ENCODE results near the gene JMJD1C.
"Not testable (repeated sequence)": the region's sequence is repeated elsewhere in the genome, so short reads cannot be mapped to it uniquely, and the experiment has no call there.

JMJD1C gene

DNA sequence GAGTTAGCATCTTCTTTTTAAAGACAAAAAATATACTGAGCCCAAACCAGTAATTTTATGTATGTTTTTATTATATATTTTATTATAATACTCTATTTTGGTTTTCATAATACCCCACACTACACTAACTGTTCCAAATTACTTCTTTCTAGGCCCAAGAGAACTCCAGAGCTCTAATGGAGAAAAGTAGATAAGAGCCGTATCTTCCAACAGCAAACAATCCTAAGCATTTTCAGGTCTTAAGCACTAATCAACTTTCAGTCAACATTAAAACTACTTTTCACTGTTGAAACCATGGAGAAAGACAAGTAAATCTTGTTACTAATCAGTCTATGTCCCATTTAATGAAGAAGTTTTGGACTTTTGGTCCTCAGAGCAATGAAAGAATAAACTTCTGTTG lies 55.1 kb downstream of the JMJD1C start:
- no peak for DNase-seq (ENCODE audit: low read depth in 2 of 2)

DNA sequence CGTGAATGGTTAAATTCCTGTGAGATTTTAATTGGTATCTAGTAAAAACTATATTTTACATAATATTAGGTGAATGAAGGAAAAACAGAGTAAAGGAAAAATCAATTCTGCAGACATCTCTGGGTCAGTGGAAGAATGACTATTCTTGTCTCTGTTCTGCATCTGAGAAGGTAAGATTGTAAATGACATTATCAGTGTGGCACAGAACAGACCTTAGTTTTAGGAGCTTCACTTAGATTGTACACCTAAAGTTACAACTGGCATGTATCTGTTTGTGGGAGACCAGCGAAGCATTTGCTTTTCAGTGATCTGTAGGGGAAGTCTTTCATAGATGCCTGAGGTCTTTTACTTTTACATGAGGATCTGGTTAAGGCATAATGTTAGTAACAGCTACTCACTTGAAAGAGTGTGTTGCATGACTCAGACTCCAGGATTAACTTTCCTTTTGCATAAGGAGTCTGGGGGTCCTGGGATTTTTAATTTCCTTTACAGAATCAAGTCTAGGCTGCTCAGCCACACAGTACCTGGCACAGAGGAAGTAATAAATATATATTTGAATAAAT lies 56.2 kb downstream of the JMJD1C start:
- DNase-seq (ENCODE audit: low read depth in 2 of 2), result no peak

DNA sequence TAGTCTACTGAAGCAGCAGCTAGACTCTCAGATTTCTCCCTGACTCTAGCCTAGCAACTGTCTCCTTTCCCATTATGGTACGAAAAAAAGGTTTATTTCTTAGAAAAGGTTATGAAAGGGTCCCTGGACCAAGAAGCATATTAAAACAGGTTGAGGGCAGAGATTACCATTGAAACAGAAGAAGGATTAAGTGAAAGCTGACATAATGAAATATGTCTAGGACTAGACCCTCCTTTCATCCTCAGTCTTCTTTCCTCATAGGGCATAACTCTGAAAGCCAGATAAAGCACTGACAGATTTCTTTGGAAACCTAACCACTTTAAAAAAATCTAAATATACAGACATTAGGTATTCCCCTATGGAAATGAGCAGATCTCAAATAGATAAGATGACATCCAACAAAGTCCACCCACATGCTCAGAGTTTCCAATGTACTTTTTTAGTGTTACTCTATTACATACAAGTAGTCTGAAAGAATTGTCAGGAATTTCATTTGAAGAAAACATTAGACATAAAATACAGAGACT lies 58.6 kb downstream of the JMJD1C start:
- DNase-seq (ENCODE audit: low read depth in 2 of 2), result no peak

DNA sequence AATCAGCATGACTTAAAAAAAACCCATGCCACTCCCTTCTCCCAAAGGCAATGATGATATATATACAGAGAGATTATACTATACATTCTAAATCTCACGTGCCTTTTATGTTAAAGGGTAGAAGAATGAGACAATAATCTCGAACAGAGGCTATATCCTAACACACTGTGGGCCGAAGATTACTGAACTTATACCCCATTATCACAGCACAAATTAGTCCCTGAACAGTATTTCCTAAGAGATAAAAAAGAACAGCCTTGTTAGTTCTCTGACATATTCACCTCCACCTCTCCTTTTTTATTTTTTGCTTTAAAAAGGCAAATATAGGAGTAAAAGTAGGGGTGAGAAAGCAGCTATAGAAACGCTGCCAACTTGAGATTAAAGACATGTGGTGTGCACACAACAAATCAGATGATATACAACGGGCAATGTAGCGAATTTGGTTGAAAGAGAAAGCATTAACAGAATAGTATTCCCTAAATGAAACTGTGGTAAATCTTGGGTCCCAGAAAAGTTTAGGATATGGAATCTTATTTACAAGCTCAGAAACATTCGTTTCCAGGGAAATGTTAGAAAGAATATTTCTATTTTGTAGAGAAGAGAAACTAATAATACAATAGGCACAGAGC lies 69.5 kb downstream of the JMJD1C start:
- DNase-seq (ENCODE audit: low read depth in 2 of 2), result no peak

DNA sequence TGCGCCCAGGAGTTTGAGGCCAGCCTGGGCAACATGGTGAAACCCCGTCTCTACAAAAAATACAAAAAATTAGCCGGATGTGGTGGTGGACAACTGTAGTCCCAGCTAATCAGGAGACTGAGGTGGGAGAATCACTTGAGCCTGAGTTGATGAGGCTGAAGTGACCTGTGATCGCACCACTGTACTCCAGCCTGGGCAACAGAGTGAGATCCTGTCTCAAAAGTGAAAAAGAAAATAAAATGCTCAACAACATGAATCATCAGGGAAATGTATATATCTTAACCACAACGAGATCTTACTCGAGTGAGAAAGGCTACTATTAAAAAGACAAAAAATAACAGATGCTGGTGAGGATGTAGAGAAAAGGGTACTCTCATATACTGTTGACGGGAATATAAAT lies 72.7 kb downstream of the JMJD1C start:
- no peak for DNase-seq (ENCODE audit: low read depth in 2 of 2)

DNA sequence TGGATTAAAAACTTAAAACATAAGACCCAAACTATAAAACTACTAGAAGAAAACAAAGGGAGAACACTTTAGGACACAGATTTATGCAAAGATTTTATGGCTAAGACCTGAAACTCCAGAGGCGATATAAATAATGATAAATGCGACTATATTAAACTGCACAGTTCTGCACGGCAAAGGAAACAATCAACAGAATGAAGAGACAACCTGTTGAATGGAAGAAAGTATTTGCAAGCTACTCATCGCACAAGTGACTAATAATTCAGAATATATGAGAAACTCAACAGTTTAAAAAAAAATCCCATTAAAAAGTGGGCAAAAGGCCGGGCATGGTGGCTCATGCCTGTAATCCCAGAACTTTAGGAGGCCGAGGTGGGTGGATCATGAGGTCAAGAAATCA lies 73.6 kb downstream of the JMJD1C start:
- DNase-seq (ENCODE audit: low read depth in 2 of 2), result no peak

DNA sequence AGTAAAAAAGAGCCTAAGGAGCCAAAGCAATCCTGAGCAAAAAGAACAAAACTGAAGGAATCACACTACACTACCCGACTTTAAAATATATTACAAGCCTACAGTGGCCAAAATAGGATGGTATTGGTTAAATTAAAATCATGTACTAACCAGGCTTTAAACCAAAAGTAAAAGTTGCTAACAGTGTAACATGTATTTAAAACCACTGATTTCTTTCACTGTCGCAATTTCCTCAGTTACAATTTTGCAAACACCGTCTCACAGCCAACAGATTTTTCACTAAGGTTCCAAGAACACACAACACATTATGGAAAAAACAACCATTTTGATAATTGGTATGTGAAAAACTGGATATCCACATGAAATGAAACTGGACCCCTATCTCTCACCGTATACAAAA lies 74.0 kb downstream of the JMJD1C start:
- no peak for DNase-seq (ENCODE audit: low read depth in 2 of 2)

DNA sequence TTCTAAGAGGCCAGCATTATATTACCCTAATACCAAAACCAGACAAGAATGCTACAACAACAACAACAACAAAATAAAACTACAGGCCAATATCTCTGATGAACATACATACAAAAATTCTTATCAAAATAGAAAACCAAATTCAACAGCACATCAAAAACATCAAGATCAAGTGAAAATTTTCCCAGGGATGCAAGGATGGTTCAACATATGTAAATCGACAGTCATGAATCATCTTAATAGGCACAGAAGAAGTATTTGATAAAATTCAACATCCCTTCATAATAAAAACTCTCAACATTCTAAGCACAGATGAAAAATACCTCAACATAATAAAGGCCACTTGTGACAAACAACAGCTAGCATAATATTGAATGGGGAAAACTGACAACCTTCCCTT lies 75.3 kb downstream of the JMJD1C start:
- DNase-seq (ENCODE audit: low read depth in 2 of 2), result no peak

DNA sequence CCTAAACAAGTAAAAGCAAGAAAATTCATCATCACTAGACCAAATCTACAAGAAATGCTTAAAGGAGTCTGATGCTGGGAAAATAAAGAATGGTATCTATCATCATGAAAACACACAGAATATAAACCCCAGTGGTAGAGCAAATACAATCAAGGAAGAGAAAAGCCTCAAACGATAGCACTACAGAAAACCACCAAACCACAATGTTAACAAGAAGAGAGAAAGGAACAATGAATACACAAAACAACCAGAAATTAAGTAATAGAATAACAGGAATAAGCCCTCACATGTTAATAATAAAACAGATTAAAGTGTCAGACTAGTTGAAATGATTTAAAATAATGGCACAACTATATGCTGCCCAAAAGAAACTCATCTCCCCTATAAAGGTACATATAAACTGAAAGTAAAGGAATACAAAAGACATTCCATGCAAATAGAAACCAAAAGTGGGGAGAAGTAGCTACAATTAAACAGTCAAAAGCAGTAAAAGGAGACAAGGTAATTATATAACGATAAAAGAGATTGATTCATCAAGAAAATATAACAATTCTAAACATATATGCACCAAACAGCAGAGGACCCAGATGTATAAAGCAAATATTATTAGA lies 77.3 kb downstream of the JMJD1C start:
- DNase-seq (ENCODE audit: low read depth in 2 of 2), result no peak

DNA sequence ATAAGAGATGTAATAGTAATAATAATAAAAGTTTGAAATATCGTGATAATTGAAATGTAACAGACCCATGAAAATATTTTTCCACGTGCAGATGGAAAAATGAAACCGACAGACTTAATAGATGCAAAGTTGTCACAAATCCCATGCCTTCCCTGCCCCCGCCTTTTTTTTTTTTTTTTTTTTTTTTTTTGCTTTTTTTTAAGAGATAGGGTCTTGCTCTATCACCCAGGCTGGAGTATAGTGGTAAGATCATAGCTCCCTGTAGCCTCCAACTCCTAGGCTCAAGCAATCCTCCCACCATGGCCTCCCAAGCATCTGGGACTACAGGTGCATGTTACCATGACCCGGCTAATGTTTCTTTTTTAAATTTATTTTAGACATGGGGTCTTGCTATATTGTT lies 80.5 kb downstream of the JMJD1C start:
- no peak for DNase-seq (ENCODE audit: low read depth in 2 of 2)

DNA sequence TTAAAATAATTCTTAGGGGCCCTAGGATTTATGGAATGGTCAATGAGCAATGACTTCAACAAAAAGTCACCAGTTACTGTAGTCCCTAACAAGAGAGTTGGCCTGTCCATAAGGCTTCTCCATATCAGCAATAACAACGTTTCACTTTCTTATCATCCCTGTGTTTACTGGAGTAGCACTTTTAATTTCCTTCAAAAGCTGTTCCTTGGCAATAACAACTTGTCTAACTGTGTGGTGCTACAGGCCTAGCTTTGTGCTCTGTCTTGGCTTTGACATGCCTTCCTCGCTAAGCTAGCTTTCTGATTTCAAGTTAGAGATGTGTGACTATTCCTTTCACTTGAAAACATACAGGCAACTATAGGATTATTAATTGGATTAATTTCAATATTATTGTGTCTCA lies 81.1 kb downstream of the JMJD1C start:
- no peak for DNase-seq (ENCODE audit: low read depth in 2 of 2)

DNA sequence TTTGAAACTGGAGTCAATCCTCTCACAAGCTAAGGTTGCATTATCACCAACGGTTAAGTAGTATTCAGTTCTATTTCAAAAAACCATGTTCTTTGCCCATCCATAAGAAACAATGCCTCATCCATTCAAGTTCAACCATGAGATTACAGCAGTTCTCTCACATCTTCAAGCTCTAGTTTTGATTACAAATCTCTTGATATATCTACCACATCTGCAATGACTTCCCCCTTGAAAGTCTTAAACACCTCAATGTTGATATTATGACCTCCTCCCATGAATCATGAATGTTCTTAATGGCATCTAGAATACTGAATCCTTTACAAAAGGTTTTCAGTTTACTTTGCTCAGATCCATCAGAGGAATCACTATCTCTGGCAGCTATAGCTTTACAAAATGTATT lies 81.8 kb downstream of the JMJD1C start:
- no peak for DNase-seq (ENCODE audit: low read depth in 2 of 2)

DNA sequence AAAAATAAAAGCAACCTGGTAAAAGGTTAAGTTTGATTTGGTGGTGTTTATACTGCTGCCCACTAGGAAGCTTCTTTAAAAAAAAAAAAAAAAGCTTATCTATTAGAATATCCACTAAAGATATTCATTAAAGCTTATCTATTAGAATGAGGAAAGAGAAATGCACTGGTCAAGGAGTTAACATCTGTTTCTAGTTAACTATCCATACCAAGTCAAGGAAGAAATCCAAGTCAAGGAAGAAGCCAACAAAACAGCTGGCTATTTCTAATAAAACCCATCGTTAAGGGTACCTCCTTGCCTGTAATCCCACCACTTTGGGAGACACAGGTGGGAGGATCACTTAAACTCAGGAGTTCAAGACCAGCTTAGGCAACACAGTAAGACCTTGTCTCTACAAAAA lies 82.6 kb downstream of the JMJD1C start:
- DNase-seq (ENCODE audit: low read depth in 2 of 2), result no peak

DNA sequence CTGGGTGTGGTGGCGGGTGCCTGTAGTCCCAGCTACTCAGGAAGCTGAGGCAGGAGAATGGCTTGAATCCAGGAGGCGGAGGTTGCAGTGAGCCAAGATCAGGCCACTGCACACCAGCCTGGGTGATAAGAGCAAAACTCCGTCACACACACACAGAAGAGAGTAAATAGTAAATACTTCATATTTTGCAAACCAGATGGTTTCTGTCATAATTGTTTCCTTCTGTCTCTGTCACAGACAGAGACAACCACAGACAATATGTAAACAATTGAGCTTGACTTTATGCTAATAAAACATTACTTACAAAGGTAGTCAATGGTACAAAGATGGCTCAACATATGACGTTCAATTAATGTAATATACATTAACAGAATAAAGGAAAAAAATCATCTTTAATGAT lies 83.7 kb downstream of the JMJD1C start:
- no peak for DNase-seq (ENCODE audit: low read depth in 2 of 2)

DNA sequence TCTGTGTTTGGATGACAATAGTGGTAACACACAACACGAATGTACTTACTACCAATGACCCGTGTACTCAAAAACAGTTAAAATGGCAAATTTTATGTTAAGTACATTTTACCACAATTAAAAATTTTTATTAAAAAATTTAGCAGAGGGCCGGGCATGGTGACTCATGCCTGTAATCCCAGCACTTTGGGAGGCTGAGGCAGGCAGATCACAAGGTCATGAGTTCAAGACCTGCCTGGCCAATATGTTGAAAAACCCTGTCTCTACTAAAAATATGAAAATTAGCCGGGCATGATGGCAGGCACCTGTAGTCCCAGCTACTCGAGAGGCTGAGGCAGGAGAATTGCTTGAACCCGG lies 88.5 kb downstream of the JMJD1C start:
- DNase-seq (ENCODE audit: low read depth in 2 of 2), result not testable (repeated sequence)

DNA sequence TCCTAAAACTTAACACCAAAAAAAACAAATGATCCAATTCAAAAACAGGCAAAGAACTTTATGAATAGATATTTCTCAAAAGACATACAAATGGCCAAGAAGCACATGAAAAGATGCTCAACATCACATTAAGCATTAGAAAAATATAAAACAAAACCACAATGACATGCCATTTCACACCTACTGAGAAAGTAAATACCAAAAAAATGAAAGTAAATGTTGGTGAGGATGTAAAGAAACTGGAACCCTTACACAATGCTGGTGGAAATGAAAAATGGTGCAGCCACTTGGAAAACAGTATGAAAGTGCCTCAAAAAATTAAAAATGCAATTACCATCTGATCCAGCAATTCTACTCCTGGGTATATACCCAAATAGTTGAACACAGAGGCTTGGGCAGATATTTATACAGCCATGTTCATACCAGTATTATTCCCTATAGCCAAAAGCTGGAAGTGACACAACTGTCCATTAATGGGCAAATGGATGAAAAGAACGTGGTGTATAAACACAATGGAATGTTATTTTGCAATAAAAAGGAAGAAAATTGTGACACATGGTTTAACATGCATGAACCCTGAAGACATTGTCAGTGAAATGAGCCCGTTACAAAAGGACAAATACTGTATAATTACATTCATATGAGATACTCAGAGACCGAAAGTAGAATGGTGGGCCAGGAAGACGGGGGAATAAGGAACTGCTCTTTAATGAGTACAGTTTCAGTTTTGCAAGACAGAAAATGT lies 89.0 kb downstream of the JMJD1C start:
- no peak for DNase-seq (ENCODE audit: low read depth in 2 of 2)

DNA sequence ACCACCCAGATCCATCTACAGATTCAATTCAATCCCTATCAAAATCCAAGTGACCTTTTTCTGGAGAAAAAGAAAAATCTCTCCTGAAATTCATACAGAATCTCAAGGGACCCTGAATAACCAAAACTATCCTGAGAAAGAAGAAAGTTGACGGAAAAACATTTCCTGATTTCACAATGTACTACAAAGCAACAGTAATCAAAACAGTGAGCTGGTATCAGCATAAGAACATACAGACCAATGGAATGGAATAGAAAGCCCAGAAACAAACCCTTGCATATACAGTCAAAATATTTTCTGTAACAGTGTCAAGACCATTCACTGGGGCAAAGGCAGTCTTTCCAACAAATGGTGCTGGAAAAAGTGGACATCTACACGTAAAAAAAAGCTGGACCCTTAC lies 89.9 kb downstream of the JMJD1C start:
- DNase-seq (ENCODE audit: low read depth in 2 of 2), result no peak

DNA sequence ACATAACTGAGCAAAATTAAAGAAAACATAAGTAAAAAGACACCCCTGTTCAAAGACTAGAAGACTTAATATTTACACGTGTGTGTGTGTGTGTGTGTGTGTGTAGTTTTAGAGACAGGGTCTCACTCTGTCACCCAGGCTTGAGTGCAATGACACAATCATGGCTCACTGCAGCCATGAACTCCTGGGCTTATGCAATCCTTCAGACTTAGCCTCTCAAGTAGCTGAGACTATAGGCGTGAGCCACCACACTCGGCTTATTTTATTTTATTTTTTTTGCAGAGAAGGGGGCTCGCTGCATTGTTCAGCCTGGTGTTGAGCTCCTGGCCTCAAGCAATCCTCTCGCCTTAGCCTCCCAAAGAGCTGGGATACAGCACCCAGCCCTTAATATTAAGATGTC lies 90.3 kb downstream of the JMJD1C start:
- DNase-seq (ENCODE audit: low read depth in 2 of 2), result no peak

DNA sequence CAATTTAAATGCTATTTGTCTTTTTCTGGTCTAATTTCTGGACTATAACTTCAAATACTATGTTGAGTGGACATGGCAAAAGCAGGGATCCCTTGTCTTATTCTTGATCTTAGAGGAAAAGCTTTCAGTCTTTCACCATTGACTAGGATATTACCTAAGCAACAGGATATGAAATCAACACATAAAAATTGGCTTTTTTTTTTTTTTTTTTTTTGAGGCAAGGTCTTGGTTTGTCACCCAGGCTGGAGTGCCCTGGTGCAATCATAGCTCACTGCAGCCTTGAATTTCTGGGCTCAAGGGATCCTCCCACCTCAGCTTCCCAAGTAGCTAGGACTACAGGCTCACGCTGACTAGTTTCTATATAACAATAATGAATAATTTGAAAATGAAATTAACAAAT lies 90.8 kb downstream of the JMJD1C start:
- DNase-seq (ENCODE audit: low read depth in 2 of 2), result no peak

DNA sequence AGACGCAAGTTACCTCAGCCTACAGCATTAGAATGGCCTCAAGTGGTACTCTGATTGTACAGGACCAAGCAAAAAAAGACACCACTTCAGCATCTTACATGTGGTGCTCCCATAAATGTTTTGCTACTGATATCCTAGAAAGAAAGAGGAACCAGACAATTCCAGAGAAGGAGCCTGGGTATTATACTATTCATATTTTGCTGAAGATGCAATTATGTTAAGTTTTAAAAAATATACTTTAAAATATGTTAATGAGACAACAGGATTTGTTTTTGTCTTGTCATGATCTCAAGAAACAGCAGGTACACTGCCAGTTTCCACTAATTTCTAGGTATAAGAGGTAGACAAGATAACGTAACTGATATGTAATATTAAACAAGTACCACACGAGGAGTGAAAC lies 92.6 kb downstream of the JMJD1C start:
- DNase-seq (ENCODE audit: low read depth in 2 of 2), result no peak

DNA sequence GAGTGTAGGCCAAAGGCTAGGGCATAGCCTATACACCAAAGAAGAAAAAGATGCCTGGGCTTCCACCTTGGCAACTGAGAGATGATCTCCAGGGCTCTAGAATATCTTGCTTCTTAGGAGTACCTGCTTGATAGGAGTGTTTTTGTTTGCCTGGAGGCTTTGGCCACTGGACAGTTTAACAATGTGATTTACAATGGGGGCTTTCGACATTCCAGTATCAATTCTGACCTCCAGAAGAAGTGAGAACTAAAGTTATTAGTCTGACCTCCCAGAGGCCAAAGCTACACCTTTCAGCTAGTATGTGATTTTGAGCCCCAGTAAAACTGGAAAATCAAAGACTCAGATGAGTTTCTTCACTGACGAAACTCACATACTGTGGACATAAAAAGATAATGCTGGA lies 96.1 kb downstream of the JMJD1C start:
- no peak for DNase-seq (ENCODE audit: low read depth in 2 of 2)

DNA sequence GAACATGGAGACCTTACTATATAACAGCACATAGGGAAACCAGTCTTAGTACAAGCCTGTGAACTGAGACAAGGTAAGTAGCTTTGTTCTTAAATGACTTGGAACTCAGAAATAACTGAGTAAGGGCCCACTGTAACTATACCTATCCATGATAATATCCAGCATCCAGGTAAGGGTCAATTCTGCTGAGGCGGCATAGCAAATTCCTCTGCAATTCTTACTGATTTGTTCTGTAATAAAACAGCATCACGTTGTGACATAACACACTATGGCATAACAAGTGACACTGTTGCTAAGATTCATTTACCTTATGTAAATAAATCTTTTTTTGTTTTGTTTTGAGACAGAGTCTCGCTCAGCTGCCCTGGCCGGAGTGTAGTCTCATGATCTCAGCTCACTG lies 97.4 kb downstream of the JMJD1C start:
- no peak for DNase-seq (ENCODE audit: low read depth in 2 of 2)

DNA sequence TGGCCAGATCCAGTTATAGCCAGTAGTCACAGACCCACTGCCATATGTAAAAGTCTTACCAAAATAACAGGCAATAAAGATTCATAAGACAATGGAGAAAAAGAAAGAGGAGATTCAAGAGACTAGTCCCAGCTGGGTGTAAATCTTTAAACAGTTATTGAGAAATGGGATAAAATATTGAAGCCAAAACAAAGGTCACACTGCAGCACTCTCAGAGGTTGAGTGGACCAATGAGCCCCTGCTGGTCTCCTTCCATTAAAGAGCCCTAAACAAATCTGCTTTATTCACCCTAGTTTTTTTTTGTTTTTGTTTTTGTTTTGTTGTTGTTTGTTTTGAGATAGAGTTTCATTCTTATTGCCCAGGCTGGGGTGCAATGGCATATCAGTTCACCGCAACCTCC lies 98.8 kb downstream of the JMJD1C start:
- DNase-seq (ENCODE audit: low read depth in 2 of 2), result no peak
